ENCODE measurements around the gene FMNL2.
A peak's percentile ranks its signal among the peaks of the same experiment; 100 is the strongest.

Gene FMNL2

GRCh38 chr2:152658221-152658620 lies 323.2 kb downstream of the FMNL2 start:
- no peak for DNase-seq (ENCODE audit: low read depth, low spot score)
- no peak overlapping the region for H3K4me3 ChIP-seq (ENCODE audit: low read depth, low read length)
- in situ Hi-C loops (cut with HindIII; ENCODE audit: low sequenced_read_pairs) = no loop called here
- no peak for TF ChIP-seq CTCF (IDR thresholded peaks at IDR 0.05; ENCODE audit: low read depth, low read length)

- no peak for DNase-seq (ENCODE audit: low read depth, low spot score)
- TF ChIP-seq CTCF (IDR thresholded peaks at IDR 0.05; ENCODE audit: low read depth, low read length) = no peak
- H3K4me3 ChIP-seq (ENCODE audit: low read depth, low read length) = no peak overlapping the region
- in situ Hi-C loops (cut with HindIII; ENCODE audit: low sequenced_read_pairs) = no loop called here
Observed at GRCh38 chr2:152661076-152661475, 326.1 kb downstream of the FMNL2 start.

GRCh38 chr2:152664725-152665124 lies 329.8 kb downstream of the FMNL2 start:
- no peak for DNase-seq (ENCODE audit: low read depth, low spot score)
- no peak overlapping the region for H3K4me3 ChIP-seq (ENCODE audit: low read depth, low read length)
- in situ Hi-C loops (cut with HindIII; ENCODE audit: low sequenced_read_pairs) = no loop called here
- no peak for TF ChIP-seq CTCF (IDR thresholded peaks at IDR 0.05; ENCODE audit: low read depth, low read length)

GRCh38 chr2:152674334-152674733 lies 339.4 kb downstream of the FMNL2 start:
- TF ChIP-seq CTCF (IDR thresholded peaks at IDR 0.05; ENCODE audit: low read depth, low read length) = no peak
- no peak for DNase-seq (ENCODE audit: low read depth, low spot score)
- in situ Hi-C loops (cut with HindIII; ENCODE audit: low sequenced_read_pairs) = no loop called here
- H3K4me3 ChIP-seq (ENCODE audit: low read depth, low read length) = no peak overlapping the region

- in situ Hi-C loops (cut with HindIII; ENCODE audit: low sequenced_read_pairs) = no loop called here
- no peak overlapping the region for H3K4me3 ChIP-seq (ENCODE audit: low read depth, low read length)
- TF ChIP-seq CTCF (IDR thresholded peaks at IDR 0.05; ENCODE audit: low read depth, low read length) = no peak
- no peak for DNase-seq (ENCODE audit: low read depth, low spot score)
Observed at GRCh38 chr2:152676461-152676860, 341.5 kb downstream of the FMNL2 start.

- H3K4me3 ChIP-seq (ENCODE audit: low read depth, low read length) = no peak overlapping the region
- in situ Hi-C loops (cut with HindIII; ENCODE audit: low sequenced_read_pairs) = no loop called here
- DNase-seq (ENCODE audit: low read depth, low spot score) = no peak
- TF ChIP-seq CTCF (IDR thresholded peaks at IDR 0.05; ENCODE audit: low read depth, low read length) = no peak
Observed at GRCh38 chr2:152678808-152679207, 343.8 kb downstream of the FMNL2 start.

GRCh38 chr2:152682663-152683062 lies 347.7 kb downstream of the FMNL2 start:
- peak; percentile 16 for DNase-seq (ENCODE audit: low read depth, low spot score)
- in situ Hi-C loops (cut with HindIII; ENCODE audit: low sequenced_read_pairs) = no loop called here
- no peak for TF ChIP-seq CTCF (IDR thresholded peaks at IDR 0.05; ENCODE audit: low read depth, low read length)
- H3K4me3 ChIP-seq (ENCODE audit: low read depth, low read length) = no peak overlapping the region

Data from astrocyte of the spinal cord (primary cell).